Measurements from ENCODE around the gene KATNBL1.
A peak's percentile ranks its signal among the peaks of the same experiment; 100 is the strongest.

KATNBL1 gene

GRCh38 chr15:34114739-34115138 is 95.2 kb downstream of the KATNBL1 start:
- no peak for DNase-seq (ENCODE audit: low spot score)

GRCh38 chr15:34114215-34114614 is 95.7 kb downstream of the KATNBL1 start:
- no peak for DNase-seq (ENCODE audit: low spot score)

GRCh38 chr15:34111488-34111887 is 98.4 kb downstream of the KATNBL1 start:
- no peak for DNase-seq (ENCODE audit: low spot score)

GRCh38 chr15:34109797-34110663 is 99.9 kb downstream of the KATNBL1 start:
- peak; percentile 2 for DNase-seq (ENCODE audit: low spot score)

GRCh38 chr15:34107315-34107714 is 102.6 kb downstream of the KATNBL1 start:
- no peak for DNase-seq (ENCODE audit: low spot score)

- DNase-seq (ENCODE audit: low spot score) = no peak
These were observed 103.5 kb downstream of the KATNBL1 start for GRCh38 chr15:34106423-34106822.

- no peak for DNase-seq (ENCODE audit: low spot score)
These were observed 107.5 kb downstream of the KATNBL1 start for GRCh38 chr15:34102175-34102925.

GRCh38 chr15:34101366-34102174 is 108.3 kb downstream of the KATNBL1 start, which contains the start of the genes EMC7 and PGBD4:
TSS of gene EMC7 (minus strand) at chr15:34101862. CDS start at chr15:34101839, 23 bp downstream.
TSS of gene PGBD4 (plus strand) at chr15:34102083. CDS start at chr15:34102532, 449 bp downstream.
- peak; percentile 95 for DNase-seq (ENCODE audit: low spot score)

GRCh38 chr15:34099914-34100313 is 110.0 kb downstream of the KATNBL1 start:
- no peak for DNase-seq (ENCODE audit: low spot score)
